Lower leg skin (tissue), 4 donors: Measurements from ENCODE around the gene SAFB. TPM values are rescaled to one million over a fixed set of nuclear protein-coding genes. Genes with fewer than 3 reads are reported as not detected.

Experiments used
- DNase-seq, 2 donors: peaks; one replicate each; pipeline ENCODE4 v3.0.0-alpha.2; 2019; ENCODE audit warnings: low spot score in 2 of 2
- H3K4me3 ChIP-seq: fragments of 200-600 bp; sonication (generic); 2 replicates; pipeline ENCODE4 v1.5.1; 2017; ENCODE audit warnings: mild to moderate bottlenecking, low read depth; ENCODE audit not compliant: poor library complexity, severe bottlenecking
- CTCF ChIP-seq, 3 donors: fragments of 450-650 bp; IDR thresholded peaks; one replicate each; pipeline ENCODE4 v1.5.1; 2016; ENCODE audit warnings: antibody characterized with exemption in 3 of 3, mild to moderate bottlenecking in 3 of 3, moderate library complexity in 2 of 3
- POLR2A ChIP-seq, 2 donors: fragments of 450-650 bp; IDR thresholded peaks; one replicate each; pipeline ENCODE4 v1.6.1; 2016 to 2017; ENCODE audit warnings: antibody characterized with exemption in 2 of 2, mild to moderate bottlenecking in 1 of 2, moderate library complexity in 1 of 2
- WGBS, 2 donors: methylation state at CpG; one replicate each; pipeline ENCODE4 v1.1.5; 2018; 5-methylcytosine and 5-hydroxymethylcytosine counted together
- intact Hi-C: fragments of 100-400 bp; cut with DNase I; formaldehyde crosslinking; loops from one replicate; pipeline ENCODE4 v1.15.0; 2023; ENCODE audit warnings: low total_unique reads
- total RNA-seq, 4 donors: library from RNA; depleted of rRNA; stranded (reverse); fragments of >200 nt; gene quantifications; one replicate each; pipeline ENCODE4 v1.1.0, GENCODE V29; 2016

The SAFB gene
- total RNA-seq, 4 donors from 2014 or later: 41.6 to 136 (median 80.4) TPM

- intact Hi-C loops: no loop called here
- no peak for TF ChIP-seq POLR2A (IDR thresholded peaks at IDR 0.05)
- TF ChIP-seq CTCF (IDR thresholded peaks at IDR 0.05): no peak
- DNase-seq: peak in 1 of 2 donors; percentile 13
- 90 to 93% methylated on average over 4 of the region's 4 CpGs for WGBS, 2 donors
- H3K4me3 ChIP-seq: no peak overlapping the region
Measured at GRCh38 chr19:5643060-5643459, 20.2 kb downstream of the SAFB start.

- no peak overlapping the region for H3K4me3 ChIP-seq
- peak in 1 of 2 donors; percentile 14 for DNase-seq
- no peak for TF ChIP-seq CTCF (IDR thresholded peaks at IDR 0.05)
- TF ChIP-seq POLR2A (IDR thresholded peaks at IDR 0.05): no peak
- 80 to 85% methylated on average over 2 of the region's 2 CpGs for WGBS, 2 donors
- intact Hi-C loops: no loop called here
Measured at GRCh38 chr19:5644037-5644436, 21.2 kb downstream of the SAFB start.

- TF ChIP-seq CTCF (IDR thresholded peaks at IDR 0.05) (no peak), POLR2A (IDR thresholded peaks at IDR 0.05) (no peak)
- 77 to 93% methylated on average over 5 of the region's 5 CpGs for WGBS, 2 donors
- intact Hi-C loops: no loop called here
- no peak for DNase-seq
- H3K4me3 ChIP-seq: no peak overlapping the region
Measured at GRCh38 chr19:5645409-5645808, 22.5 kb downstream of the SAFB start.

- intact Hi-C loops: no loop called here
Measured at GRCh38 chr19:5646703-5647102, 23.8 kb downstream of the SAFB start.

GRCh38 chr19:5648464-5648863 is 25.6 kb downstream of the SAFB start:
- WGBS, 2 donors: 91 to 92% methylated on average over 11 of the region's 11 CpGs
- DNase-seq: no peak
- TF ChIP-seq POLR2A (IDR thresholded peaks at IDR 0.05): no peak
- intact Hi-C loops: no loop called here
- no peak overlapping the region for H3K4me3 ChIP-seq

More at GRCh38 chr19:5646703-5647102, 23.8 kb downstream of the SAFB start:
- no peak for TF ChIP-seq CTCF (IDR thresholded peaks at IDR 0.05)
- TF ChIP-seq POLR2A (IDR thresholded peaks at IDR 0.05): no peak
- no peak overlapping the region for H3K4me3 ChIP-seq
- DNase-seq: no peak
- WGBS, 2 donors: 88 to 94% methylated on average over 4 of the region's 4 CpGs

GRCh38 chr19:5651361-5651760 is 28.5 kb downstream of the SAFB start:
- H3K4me3 ChIP-seq: no peak overlapping the region
- WGBS, 2 donors: 96 to 98% methylated on average over 4 to 5 of the region's 5 CpGs
- no peak for TF ChIP-seq CTCF (IDR thresholded peaks at IDR 0.05)
- no peak for TF ChIP-seq POLR2A (IDR thresholded peaks at IDR 0.05)
- DNase-seq: no peak
- intact Hi-C loops: no loop called here
